Astrocyte of the spinal cord (primary cell): ENCODE measurements around the gene PREX1.
A peak's percentile ranks its signal among the peaks of the same experiment; 100 is the strongest.

Source experiments
- DNase-seq: peaks from one replicate; pipeline ENCODE4 v3.0.0; 2011; ENCODE audit warnings: low read depth, low spot score
- H3K4me3 ChIP-seq: 2 replicates; pipeline ENCODE4 v1.5.1; 2011; ENCODE audit warnings: low read depth, mild to moderate bottlenecking, low read length, moderate library complexity
- CTCF ChIP-seq: IDR thresholded peaks from 2 replicates; pipeline ENCODE4 v1.5.1; 2012; ENCODE audit warnings: low read depth, mild to moderate bottlenecking, low read length, inconsistent platforms
- in situ Hi-C: cut with HindIII; loops from 2 replicates; pipeline ENCODE4 v1.10.0; 2017; ENCODE audit warnings: low sequenced_read_pairs

The PREX1 gene

GRCh38 chr20:48750376-48750775 is 77.4 kb downstream of the PREX1 start:
- H3K4me3 ChIP-seq = no peak overlapping the region
- no peak for DNase-seq
- TF ChIP-seq CTCF = no peak
- in situ Hi-C loops = no loop called here

- in situ Hi-C loops = no loop called here
- TF ChIP-seq CTCF = no peak
- no peak for DNase-seq
- H3K4me3 ChIP-seq = no peak overlapping the region
Observed at GRCh38 chr20:48749437-48749836, 78.4 kb downstream of the PREX1 start.

- TF ChIP-seq CTCF = no peak
- DNase-seq = no peak
- in situ Hi-C loops = no loop called here
- H3K4me3 ChIP-seq = no peak overlapping the region
Observed at GRCh38 chr20:48748556-48748955, 79.2 kb downstream of the PREX1 start.

GRCh38 chr20:48747840-48748414 is 79.9 kb downstream of the PREX1 start:
- in situ Hi-C loops = no loop called here
- TF ChIP-seq CTCF = no peak
- no peak overlapping the region for H3K4me3 ChIP-seq
- DNase-seq = no peak

- in situ Hi-C loops = no loop called here
- TF ChIP-seq CTCF = peak; percentile 1
- DNase-seq = no peak
- no peak overlapping the region for H3K4me3 ChIP-seq
Observed at GRCh38 chr20:48745330-48745729, 82.5 kb downstream of the PREX1 start.

- no peak overlapping the region for H3K4me3 ChIP-seq
- DNase-seq = no peak
- in situ Hi-C loops = no loop called here
- TF ChIP-seq CTCF = no peak
Observed at GRCh38 chr20:48744515-48744914, 83.3 kb downstream of the PREX1 start.

GRCh38 chr20:48743807-48744206 is 84.0 kb downstream of the PREX1 start:
- in situ Hi-C loops = no loop called here
- no peak overlapping the region for H3K4me3 ChIP-seq
- no peak for TF ChIP-seq CTCF
- DNase-seq = no peak
